PC-3 (cell line): ENCODE data around the gene AGAP3.

ENCODE experiments used
- CTCF ChIP-seq: fragments of 300-600 bp; sonication (generic); conservative IDR thresholded peaks from 2 replicates; pipeline ENCODE4 v1.5.1; 2017; ENCODE audit warnings: antibody characterized with exemption, low read depth, mild to moderate bottlenecking, low read length
- EZH2 ChIP-seq: fragments of 300-600 bp; sonication (generic); IDR thresholded peaks from one replicate; pipeline ENCODE4 v1.6.1; 2017; ENCODE audit warnings: antibody characterized with exemption, mild to moderate bottlenecking, low read length; ENCODE audit not compliant: unreplicated experiment

GRCh38 chr7:151122276-151122675, 36.0 kb downstream of the AGAP3 start:
- no peak for TF ChIP-seq CTCF
- no peak for TF ChIP-seq EZH2
